ENCODE measurements around the gene RSL24D1. TPM values are rescaled to one million over a fixed set of nuclear protein-coding genes. Genes with fewer than 3 reads are reported as not detected.

The RSL24D1 gene
- total RNA-seq, 4 donors from 2014 or later = 52.1 to 56.9 (median 53.7) TPM

DNA sequence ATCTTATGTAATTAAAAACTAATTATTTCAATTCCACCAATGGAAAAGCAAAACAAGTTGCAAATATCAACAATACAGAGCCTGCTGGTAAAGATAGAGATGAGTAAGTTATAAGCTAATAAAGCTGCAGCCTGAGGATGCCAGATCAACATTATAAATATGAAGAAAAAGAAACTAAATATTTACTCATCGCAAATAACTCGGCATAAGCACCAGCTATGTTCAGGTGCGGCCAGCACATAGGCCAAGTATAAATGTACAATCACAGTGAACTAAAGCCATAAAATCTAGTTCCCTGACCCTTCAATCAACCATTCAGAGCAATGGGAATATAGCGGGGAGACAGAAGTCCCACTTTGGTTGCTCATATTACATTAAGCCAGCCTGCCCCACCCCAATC lies 7.7 kb upstream of the RSL24D1 start:
- Histone ChIP-seq H3K27ac (no peak overlapping the region), H3K36me3 (peaks cover 2% of the 10 kb centered on the region), H3K4me3 (no peak overlapping the region), H3K4me1 (no peaks in the 10 kb centered on the region), H3K9me3 (no peaks in the 10 kb centered on the region), H3K27me3 (no peaks in the 10 kb centered on the region)
- DNase-seq (ENCODE audit: low spot score in 2 of 2) = no peak
- 85% methylated on average over 4 of the region's 4 CpGs for WGBS
- TF ChIP-seq POLR2A (IDR thresholded peaks at IDR 0.05) (no peak), EP300 (IDR thresholded peaks at IDR 0.05) (no peak), POLR2AphosphoS5 (IDR thresholded peaks at IDR 0.05) (no peak)
- TF ChIP-seq, protein P1, sequence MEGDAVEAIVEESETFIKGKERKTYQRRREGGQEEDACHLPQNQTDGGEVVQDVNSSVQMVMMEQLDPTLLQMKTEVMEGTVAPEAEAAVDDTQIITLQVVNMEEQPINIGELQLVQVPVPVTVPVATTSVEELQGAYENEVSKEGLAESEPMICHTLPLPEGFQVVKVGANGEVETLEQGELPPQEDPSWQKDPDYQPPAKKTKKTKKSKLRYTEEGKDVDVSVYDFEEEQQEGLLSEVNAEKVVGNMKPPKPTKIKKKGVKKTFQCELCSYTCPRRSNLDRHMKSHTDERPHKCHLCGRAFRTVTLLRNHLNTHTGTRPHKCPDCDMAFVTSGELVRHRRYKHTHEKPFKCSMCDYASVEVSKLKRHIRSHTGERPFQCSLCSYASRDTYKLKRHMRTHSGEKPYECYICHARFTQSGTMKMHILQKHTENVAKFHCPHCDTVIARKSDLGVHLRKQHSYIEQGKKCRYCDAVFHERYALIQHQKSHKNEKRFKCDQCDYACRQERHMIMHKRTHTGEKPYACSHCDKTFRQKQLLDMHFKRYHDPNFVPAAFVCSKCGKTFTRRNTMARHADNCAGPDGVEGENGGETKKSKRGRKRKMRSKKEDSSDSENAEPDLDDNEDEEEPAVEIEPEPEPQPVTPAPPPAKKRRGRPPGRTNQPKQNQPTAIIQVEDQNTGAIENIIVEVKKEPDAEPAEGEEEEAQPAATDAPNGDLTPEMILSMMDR (IDR thresholded peaks at IDR 0.05) = no peak

DNA sequence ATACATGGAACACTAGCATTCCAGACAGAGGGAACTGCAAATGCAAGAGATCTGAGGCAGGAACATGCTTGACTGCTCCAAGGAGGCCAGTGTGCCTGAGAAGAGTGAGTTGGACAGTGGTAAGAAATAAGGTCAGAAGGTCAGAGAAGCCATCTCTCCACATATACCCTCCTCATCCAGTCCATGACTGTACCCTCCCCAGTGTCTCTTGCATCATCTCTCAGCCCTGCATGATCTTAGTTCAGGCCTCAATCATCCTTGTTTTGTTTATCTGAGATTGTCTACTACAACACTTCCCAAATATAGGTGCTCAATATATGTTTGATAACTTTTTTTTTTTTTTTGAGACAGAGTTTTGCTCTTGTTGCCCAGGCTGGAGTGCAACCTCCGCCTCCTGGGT lies 5.5 kb upstream of the RSL24D1 start:
- Histone ChIP-seq H3K4me3 (no peak overlapping the region), H3K27ac (no peak overlapping the region), H3K36me3 (peaks cover 2% of the 10 kb centered on the region), H3K9me3 (no peaks in the 10 kb centered on the region), H3K4me1 (peaks cover 6% of the 10 kb centered on the region), H3K27me3 (no peaks in the 10 kb centered on the region)
- TF ChIP-seq EP300 (IDR thresholded peaks at IDR 0.05) (no peak), POLR2AphosphoS5 (IDR thresholded peaks at IDR 0.05) (no peak), POLR2A (IDR thresholded peaks at IDR 0.05) (no peak)
- TF ChIP-seq, protein P1 (IDR thresholded peaks at IDR 0.05) = no peak
- DNase-seq (ENCODE audit: low spot score in 2 of 2) = no peak
- WGBS = 92% methylated on average over 1 of the region's 1 CpG

DNA sequence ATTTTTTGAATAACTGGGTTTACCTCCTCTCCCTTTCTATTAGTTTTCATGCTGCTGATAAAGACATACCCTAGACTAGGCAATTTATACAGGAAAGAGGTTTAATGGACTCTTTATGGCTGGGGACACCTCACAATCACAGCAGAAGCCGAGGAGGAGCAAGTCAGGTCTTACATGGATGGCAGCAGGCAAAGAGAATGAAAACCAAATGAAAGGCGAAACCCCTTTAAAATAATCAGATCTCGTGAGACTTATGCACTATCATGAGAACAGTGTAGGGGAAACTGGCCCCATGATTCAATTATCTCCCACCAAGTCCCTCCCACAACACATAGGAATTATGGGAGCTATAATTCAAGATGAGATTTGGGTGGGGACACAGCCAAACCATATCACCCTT lies 2.0 kb upstream of the RSL24D1 start:
- 76% methylated on average over 3 of the region's 3 CpGs for WGBS
- no peak for DNase-seq (ENCODE audit: low spot score in 2 of 2)
- Histone ChIP-seq H3K27me3 (no peaks in the 10 kb centered on the region), H3K4me3 (no peak overlapping the region), H3K36me3 (no peaks in the 10 kb centered on the region), H3K27ac (no peak overlapping the region), H3K9me3 (no peaks in the 10 kb centered on the region), H3K4me1 (peaks cover 25% of the 10 kb centered on the region)
- TF ChIP-seq POLR2A (IDR thresholded peaks at IDR 0.05) = no peak

DNA sequence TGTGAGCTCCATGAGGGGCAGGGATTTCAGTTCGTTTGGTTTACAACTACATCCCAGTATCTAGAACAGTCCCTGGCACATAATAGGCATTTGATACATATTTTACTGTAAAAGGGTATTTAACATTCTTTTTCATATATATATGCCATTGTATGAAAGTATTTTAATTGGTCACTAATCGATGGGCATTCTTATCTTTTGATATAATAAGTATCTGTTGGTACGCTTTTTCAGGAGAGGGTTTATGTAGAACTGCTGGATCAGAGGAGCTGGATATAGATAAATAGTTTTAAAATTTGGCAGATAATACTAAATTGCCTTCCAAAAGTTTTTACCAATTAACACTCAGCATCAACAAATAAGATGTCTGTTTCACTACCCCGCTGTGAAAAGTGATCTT lies 978 bp upstream of the RSL24D1 start:
- Histone ChIP-seq H3K9me3 (no peaks in the 10 kb centered on the region), H3K27ac (no peak overlapping the region)

DNA sequence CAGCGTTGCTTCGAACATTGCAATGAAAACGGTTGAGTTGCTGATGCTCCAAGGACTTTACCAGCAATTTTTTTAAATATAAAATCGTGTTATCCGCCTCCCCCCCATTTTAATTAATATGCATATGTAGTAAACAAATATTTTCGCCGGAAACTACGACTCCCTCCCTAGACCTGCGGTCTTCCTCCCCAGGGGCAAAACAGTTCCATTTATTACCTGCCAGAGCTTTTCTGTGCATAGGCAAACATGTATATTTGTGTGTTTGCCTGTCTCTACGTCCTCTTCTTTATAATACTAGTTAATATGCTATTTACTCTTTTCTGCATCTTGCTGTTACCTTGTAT lies 593 bp upstream of the RSL24D1 start:
- Histone ChIP-seq H3K36me3 (no peaks in the 10 kb centered on the region), H3K27ac (peak overlapping the region; percentile 84), H3K4me3 (peak overlapping the region; percentile 60), H3K27me3 (no peaks in the 10 kb centered on the region), H3K9me3 (no peaks in the 10 kb centered on the region), H3K4me1 (peaks cover 32% of the 10 kb centered on the region)
- DNase-seq (ENCODE audit: low spot score in 2 of 2) = no peak
- WGBS = under 1% methylated on average over 10 of the region's 10 CpGs
- TF ChIP-seq EP300 (IDR thresholded peaks at IDR 0.05) (no peak), POLR2AphosphoS5 (IDR thresholded peaks at IDR 0.05) (no peak), POLR2A (IDR thresholded peaks at IDR 0.05) (no peak)
- TF ChIP-seq, protein P1 (IDR thresholded peaks at IDR 0.05) = no peak

More for the DNA sequence above, 978 bp upstream of the RSL24D1 start:
- no peaks in the 10 kb centered on the region for H3K27me3 ChIP-seq
- TF ChIP-seq, protein P1 (IDR thresholded peaks at IDR 0.05) = no peak
- TF ChIP-seq POLR2AphosphoS5 (IDR thresholded peaks at IDR 0.05) (no peak), POLR2A (IDR thresholded peaks at IDR 0.05) (no peak), EP300 (IDR thresholded peaks at IDR 0.05) (no peak)
- DNase-seq (ENCODE audit: low spot score in 2 of 2) = no peak
- peaks cover 28% of the 10 kb centered on the region for H3K4me1 ChIP-seq
- peak overlapping the region; percentile 60 for H3K4me3 ChIP-seq
- WGBS = 49% methylated on average over 4 of the region's 4 CpGs
- no peaks in the 10 kb centered on the region for H3K36me3 ChIP-seq

DNA sequence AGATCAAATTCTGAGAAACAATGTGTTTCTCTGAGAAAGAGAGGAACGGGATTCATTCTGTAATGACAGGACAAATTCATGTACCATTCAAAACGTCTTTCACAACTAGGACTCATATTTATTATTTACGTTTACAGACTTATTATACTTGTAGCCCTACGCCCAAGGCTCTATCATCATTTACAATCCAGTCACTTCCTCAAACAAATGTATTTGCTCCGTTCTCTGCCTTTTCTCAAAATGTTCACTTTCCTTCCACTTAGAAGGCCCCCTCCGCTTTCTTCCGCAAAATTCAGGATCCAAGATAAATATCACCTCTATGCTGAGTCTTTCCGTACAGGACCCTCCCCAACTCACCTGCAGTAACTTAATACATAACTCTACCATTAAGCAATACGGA lies 745 bp downstream of the RSL24D1 start:
- no peak for DNase-seq (ENCODE audit: low spot score in 2 of 2)
- 2% methylated on average over 9 of the region's 9 CpGs for WGBS
- no peaks in the 10 kb centered on the region for H3K9me3 ChIP-seq
- peaks cover 10% of the 10 kb centered on the region for H3K36me3 ChIP-seq
- no peaks in the 10 kb centered on the region for H3K27me3 ChIP-seq
- H3K4me1 ChIP-seq = peaks cover 32% of the 10 kb centered on the region
- peak overlapping the region; percentile 60 for H3K4me3 ChIP-seq
- H3K27ac ChIP-seq = peak overlapping the region; percentile 84
- TF ChIP-seq, protein P1 (IDR thresholded peaks at IDR 0.05) = no peak
